Dedifferentiated amniotic fluid mesenchymal stem cell (primary cell): ENCODE measurements around the gene MCCC1.
"Not testable (repeated sequence)": the region's sequence is repeated elsewhere in the genome, so short reads cannot be mapped to it uniquely, and the experiment has no call there.

Experiments used
- DNase-seq: peaks from one replicate; pipeline ENCODE4 v3.0.0-alpha.2; 2016; ENCODE audit errors: extremely low spot score

The MCCC1 gene

DNA sequence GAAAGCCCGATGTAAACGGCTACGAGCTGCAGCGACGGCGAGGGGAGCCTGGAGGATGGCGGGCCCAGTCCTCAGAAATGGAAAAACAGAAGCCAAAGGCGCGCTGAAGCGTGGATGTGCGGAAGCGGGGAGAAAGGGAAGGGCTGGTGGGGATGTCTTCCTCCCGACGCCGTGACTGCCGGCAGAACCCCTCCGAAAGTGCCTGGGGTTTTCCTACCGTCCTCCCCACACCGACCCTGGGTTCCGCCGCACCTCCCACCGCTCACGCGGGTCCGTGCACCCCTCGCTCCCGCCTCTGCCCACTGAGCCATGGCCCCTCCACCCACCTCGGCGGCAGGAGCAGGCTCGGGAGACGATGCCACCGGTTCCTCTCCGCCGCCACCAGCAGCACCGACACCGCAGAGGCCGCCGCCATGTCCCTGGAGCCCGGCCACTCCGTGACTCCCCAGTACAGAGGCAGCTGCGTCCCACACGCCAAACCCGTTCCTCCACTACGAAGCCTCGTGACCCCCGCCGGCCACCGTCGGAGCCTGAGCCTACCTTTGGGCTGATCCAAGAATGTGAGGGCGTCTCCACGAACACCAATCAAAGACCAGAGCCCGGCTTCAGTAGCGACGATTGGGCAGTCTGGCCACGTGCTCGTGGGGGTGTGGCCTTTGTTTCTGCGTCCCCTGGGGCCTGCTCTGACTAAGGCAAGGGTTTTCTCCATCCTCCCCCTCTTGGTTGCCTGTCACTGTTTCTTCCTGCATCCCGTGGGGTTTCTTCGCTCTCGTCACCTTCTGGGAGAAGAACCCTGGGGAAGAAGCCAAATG lies at the start of gene MCCC1:
Gene MCCC1, minus strand, starts transcription at position 471 of the 812 bp plus-strand sequence. Its CDS starts 56 bp downstream, at position 415.
- DNase-seq = peak; percentile 98

DNA sequence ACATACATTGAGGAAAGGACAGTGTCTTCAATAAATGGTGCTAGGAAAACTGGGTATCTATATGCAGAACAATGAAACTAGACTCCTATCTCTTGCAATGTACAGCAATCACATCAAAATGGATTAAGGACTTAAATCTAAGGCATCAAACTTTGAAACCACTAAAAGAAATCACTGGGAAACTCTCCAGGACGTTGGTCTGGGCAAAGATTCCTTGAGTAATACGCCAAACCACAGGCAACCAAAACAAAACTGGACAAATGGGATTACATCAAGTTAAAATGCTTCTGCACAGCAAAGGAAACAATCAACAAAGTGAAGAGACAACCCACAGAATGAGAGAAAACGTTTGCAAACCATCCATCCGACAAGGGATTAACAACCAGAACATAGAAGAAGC lies 48.8 kb upstream of the MCCC1 start:
- peak; percentile 81 for DNase-seq

DNA sequence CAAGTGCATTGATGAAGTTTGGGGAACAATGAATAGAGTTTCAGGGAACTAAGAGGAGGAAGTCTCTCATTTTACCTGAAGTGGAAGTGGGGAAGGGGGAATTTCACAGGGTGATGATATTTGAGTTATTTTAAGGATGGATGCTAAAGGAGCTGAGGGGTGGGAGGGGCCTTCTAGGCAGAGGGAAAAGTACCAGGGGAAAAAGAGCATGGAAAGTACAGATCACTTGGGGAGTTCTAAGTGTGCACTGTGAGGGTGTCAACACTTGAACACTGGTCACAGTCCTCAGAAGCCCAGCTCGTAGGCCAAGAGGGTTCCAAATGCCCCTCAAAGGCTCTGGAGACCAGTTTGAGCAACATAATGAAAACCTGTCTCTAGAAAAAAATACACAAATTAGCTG lies 45.1 kb upstream of the MCCC1 start:
- no peak for DNase-seq

DNA sequence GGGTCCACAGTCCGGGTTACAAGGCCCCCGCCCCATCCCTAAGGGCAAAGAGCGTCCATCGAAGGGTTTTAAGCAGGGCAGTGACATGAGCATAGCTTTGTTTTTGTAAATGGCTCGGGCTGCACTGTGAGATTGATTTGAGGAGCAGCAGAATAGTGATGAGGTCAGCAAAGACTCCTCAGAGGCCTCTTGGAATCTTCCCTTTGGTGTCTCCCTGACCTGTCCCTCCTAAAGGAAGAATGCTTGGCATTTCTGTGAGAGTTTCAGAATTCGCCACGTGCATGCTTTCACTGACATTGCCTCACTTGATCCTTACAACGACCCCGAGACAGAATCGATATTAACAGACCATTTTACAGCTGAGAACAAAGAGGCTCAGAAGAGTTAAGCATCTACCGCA lies 42.9 kb upstream of the MCCC1 start:
- DNase-seq = no peak

DNA sequence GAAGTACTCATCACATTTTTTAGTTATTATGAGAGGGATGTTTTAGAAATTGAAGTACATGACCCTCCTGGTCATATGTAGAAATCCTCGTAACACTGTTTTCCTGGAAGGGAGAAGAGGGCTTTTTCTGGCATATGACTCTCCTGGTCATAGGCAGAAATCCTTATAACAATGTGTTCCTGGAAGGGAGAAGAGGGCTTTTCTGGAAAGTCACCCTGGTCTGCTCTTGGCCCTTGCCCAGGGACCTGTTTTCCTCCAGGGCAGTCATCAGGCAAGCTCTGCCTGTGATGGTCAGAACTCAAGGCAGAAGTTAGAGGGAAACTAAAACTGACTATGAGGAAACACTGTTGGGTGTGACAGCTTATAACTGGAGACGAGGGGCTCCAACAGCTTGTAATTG lies 35.5 kb upstream of the MCCC1 start:
- DNase-seq = no peak

DNA sequence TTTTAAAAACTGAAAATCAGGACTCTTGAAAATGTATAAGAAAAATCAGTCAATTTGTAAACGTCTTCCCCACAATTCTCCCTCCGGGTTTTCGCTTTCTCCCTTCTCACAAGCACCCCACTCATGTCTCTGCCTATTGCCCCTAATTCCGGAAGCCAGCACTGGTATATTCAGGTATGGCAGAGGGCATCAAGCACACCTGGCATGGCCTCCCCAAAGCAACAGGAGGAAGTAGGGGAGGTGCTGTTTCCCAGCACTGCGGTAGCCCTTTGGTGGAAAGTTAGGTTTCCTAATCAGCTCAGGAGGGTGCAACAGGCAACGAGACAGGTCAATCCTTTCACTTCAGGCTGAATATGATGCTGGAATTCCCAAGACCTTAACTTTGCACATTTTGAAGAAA lies 33.1 kb upstream of the MCCC1 start:
- no peak for DNase-seq

DNA sequence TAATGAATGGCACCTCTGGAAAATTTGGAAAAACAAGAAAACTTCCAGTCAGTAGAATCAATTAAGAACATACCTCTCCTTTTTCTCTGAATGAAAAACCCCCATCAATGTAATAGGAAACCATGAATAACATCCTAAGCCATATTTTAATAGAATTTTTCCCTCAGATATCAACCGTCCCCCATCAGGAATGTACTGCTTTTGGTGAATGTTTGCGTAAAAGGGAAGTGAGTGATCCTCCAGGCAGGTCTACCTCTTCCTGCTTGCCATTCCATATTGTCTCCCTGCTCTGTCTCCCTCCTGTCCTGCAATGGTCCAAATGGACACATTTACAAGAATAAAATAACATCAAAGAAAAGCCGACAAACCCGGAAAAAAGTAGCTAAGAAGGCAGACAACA lies 32.4 kb upstream of the MCCC1 start:
- no peak for DNase-seq

DNA sequence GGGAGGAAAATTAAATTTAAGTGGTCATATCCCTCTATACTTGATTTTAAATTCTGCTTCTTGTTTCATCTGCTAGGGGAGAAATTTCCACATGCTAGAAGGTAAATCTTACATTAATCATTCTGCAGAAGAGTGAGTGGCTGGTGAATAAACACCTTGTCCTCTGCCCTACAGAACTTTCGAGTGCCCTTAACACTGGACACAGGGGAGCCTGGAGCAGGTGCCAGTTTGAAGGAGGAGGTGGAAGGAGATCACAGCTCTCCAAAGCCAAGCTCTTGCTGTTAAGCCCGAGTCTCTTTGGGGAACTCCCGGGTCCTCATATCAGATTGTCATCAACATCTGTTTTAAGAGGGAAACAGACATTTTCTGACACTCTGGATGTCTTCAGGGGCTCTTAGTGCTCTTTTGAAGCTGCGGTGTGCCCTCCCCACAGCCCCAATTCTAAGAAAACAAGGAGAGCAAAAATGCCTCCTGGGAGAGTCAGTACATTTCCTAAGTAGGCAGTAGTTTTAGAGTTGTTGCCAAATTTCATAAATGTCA lies 32.0 kb upstream of the MCCC1 start:
- no peak for DNase-seq

DNA sequence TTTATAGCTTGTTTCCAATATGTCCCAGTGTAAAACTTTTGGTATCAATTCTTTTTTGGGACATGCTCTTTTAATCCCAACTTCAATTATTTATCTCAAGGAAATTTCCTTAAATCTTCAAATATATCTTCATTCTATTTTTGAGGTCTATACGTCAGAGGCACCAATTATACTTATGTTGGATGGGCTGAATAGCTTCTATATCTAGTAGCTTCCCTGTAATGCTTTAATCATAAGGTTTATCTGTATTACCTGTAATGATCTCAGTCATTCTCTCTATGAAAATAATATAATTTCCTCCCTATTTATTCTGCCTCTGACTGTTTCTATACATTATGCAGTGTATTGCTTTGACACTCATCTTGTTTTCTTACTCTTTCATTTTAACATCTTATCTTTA lies 29.9 kb upstream of the MCCC1 start:
- DNase-seq = no peak

DNA sequence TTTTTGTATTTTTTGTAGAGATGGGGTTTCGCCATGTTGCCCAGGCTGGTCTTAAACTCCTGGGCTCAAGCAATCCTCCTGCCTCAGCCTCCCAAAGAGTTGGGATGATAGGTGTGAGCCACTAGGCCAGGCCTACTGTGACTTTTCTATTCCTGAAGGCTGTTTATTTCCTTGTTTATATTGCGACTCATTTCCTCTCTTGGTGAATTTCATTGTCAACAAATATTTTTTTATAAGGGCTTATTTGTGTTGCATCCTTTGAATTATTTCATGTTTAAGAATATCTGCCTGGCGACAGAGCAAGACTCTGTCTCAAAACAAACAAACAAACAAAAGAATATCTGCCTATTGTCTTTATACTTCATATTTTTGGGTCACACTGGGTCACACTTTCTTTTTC lies 29.4 kb upstream of the MCCC1 start:
- DNase-seq = no peak

DNA sequence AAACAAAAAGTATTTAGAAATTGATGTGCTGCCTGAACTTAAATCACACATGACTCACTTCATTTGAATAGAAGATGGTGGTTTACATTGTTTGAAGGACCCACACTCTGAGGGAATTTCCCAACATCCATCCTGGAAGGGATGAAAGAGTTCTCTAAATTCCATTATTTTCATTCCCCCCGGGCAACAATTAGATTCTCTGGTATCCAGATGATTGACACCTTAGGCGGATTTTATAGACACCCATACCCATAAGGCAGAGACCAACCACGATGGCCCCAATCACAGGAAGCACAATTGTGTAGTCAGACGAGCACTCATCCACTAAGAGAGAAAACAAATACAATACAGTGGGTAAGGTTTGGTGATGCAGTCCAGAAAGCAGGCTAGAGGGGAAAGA lies 24.6 kb upstream of the MCCC1 start:
- no peak for DNase-seq

DNA sequence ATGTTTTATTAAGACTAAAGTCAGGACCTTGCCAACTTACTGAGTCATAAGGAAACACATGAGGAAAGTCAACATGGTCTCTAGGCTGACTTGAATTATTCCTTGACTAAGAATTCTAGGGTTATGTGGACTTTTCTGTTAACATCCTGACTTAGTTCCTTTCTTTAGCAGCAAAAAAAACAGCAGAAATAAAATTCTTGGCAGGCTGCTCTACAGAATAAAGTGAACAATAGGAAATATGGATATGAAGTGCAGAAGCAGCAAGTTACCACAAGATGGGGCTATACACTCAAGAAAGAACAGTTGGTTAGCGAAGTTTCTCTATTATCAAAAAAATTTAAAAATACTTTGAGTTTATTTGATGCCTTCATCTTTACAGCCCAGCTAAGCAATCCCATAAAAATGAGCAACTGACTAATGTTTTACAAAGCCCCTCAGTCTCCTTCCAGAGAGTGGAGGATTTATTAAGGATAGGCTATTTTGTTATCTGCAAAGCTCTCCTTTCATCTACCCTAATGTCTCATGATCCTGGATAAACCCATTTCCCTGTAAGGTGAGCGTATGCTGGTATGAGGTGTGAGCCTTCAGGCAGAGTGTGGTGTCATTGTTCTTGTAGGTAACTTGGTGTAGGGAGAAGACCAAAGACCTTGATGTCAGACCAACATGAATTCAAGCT lies 23.1 kb upstream of the MCCC1 start:
- DNase-seq = peak; percentile 77

DNA sequence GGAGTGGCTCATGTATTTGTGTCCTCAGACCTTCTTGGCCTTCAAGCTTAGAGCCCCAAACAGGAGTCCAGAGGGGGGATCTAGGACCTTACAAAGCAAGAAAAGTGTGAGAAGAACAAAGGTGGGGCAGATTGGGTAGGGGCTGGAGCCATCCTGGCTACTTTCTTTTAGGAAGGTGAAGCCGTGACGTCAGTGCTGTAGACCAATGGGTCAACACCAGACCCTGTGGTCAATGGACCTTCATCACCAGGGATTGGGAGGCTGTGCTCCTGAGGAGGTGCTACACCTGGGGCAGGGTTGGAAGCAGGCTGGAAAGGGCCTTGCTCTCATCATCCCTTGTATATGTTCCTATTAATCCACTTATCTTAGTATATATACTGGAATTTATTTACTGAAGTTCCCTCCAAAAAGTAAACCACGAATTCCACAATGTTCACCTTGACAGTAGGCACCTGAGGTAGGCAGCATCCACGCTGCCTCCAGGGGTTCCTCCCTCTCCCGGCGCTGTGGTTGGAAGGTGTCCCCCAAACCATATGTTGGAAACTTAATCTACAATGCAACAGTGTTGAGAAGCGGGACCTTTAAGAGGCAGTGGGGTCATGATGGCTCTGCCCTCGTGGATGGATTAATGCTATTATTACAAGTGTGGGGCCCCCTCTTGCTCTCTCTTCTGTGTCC lies 21.4 kb upstream of the MCCC1 start:
- DNase-seq = no peak

DNA sequence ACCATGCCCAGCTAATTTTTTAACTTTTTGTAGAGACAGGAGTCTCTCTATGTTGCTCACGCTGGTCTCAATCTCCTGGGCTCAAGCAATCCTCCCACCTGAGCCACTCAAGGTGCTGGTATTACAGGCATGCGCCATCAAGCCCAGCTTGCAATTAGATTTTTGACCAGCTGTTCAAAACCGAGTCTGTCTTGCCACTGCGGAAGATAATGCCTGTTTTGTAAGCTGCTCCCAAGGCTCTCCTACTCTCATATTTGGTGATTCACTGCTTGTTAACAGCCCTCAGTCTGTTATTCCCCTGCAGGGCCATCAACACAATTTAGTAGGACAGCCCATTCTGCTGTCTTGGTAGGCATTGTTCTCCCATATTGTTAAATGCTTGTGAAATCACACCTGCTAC lies 17.8 kb upstream of the MCCC1 start:
- no peak for DNase-seq

DNA sequence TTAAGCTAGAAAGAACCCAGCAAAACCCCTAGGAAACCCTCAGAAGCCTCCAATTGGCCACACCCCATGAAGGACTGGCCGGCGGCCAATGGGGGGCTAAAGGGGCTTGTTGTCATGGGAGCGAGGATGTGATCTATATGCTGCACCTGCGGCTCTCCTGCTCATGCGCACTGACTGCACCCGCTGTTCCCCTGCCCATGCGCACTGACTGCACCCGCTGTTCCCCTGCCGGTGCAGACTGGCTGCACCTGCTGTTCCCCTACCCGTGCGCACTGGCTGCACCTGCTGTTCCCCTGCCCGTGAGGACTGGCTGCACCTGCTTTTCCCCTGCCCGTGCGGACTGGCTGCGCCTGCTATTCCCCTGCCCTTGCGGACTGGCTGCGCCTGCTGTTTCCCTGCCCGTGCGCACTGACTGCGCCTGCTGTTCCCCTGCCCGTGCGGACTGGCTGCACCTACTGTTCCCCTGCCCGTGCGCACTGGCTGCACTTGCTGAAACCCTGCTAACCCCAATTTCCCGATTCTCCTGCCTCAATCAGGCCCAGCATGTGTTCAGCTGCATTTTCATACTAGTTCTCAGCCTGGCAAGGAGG lies 16.8 kb upstream of the MCCC1 start:
- no peak for DNase-seq

DNA sequence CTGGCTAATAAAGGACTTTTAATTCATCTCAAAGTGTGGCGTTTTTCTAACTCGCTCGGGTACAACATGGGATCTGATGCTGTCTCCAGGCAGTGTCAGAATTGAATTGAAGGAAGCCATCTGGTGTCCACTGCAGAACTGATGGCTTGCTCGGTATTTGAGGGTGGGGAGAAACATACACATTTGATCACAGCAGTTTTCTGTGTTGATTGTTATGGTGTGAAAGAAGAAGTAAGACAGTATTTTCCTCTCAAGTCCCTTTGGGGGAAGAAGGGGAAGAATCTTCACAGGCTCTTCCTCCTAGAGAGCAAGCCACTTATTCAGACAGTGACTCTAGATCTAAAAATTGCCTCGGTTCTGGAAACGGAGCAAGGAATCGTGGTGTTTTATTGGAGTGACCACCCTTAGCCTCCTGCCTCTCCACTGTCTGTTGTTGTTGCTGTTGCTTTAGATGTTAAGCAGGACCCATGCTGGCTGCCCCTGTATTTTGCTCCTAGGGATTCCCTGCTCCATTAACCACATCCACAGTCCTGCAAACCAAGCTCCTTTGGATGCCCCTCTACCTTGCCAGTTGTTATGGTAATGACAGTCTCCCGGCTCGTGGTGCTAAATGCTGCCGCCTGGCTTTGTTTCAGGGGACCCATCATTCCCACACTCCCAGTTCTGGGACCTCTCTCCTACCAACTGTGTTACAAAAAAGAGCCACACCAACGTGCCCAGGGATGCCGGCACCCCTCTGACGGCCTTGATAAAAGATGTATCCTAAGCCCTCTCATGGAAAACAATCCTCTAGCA lies 15.3 kb upstream of the MCCC1 start:
- DNase-seq = no peak

DNA sequence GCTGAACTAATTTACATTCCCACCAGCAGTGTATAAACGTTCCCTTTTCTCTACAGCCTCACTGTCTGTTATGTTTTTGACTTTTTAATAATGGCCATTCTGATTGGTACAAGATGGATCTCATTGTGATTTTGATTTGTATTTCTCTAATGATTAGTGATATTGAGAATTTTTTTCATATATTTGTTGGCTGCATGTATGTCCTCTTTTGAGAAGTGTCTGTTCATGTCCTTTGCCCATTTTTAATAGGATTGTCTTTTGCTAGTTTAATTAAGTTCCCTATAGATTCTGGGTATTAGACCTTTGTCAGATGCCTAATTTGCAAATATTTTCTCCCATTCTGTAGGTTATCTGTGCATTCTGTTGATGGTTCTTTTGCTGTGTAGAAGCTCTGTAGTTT lies 10.6 kb upstream of the MCCC1 start:
- DNase-seq = not testable (repeated sequence)

DNA sequence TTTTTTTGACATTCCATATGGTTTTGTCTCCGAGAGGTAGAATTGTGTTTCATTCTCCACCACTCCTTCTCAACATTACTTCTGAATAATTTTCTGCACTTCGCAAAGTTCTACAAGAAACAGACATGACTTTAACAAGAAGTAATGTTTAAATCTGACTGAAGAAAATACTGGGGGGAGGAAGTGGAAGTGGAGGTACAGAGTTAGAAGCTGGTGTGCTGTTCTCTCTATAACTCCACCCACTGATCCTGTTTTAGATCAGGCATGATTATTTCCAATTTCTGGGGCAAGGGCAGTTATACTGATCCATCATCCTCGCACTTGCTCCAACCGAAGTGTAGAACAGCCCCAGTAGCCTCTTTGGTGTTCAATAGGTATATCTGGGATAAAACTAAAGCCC lies 9.2 kb upstream of the MCCC1 start:
- DNase-seq = no peak

DNA sequence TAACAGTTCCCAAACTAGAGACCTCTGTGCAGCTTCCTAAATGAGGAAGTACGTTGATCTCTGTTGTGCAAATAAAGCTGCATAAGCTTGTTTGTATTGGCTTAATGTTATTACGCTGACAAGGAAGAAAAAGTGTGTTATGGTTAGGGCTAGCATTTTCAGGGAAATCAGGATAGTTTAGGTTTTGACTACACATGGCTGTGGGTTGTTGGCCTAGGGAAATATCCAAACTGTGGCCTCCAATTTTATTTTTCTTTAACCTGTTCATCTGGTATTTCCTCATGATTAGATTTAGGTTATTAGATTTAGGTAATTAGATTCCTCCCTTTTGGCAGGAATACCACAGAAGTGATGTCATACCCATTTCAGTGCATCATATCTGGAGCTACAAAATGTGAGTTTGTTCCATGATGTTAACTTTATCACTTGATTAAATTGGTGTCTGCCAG lies 8.7 kb upstream of the MCCC1 start:
- DNase-seq = no peak

DNA sequence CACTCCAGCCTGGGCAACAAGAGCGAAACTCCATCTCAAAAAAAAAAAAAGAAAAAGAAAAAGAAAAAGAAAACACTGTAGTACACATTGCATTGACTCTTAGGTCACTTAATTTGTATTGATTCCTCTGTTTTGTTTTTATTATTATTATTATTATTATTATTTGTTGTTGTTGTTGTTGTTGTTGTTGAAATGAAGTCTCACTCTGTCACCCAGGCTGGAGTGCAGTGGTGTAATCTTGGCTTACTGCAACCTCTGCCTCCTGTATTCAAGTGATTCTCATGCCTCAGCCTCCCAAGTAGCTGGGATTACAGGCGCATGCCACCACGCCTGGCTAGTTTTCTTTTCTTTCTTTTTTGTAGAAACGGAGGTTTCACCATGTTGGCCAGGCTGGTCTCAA lies 8.1 kb upstream of the MCCC1 start:
- DNase-seq = not testable (repeated sequence)

DNA sequence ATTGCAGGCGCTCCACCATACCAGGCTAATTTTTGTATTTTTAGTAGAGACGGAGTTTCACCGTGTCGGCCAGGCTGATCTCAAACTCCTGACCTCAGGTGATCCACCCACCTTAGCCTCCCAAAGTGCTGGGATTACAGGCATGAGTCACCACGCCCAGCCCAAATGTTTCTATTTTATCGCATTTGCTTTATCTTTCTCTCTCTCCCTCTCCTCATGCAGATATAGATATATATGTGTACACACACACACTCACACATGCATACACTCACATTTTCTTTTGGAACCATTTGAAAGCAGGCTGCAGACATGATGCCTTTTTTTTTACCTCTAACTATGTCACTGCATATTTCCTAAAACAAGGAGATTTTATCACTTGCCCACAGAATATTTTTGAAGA lies 7.3 kb upstream of the MCCC1 start:
- DNase-seq = no peak
